PC-9 (cell line): Measurements from ENCODE around the gene TTLL6. TPM values are rescaled to one million over a fixed set of nuclear protein-coding genes. Genes with fewer than 3 reads are reported as not detected.

Source experiments
- BruUV-seq: library from RNA; stranded (reverse); fragments of 400-500 nt; replicated peaks from 2 replicates; lab custom pipeline; 2021; lab: Mats Ljungman, UMichigan
- CTCF ChIA-PET: fragments of 300-600 bp; sonication (Branson Sonifier 250); formaldehyde crosslinking; loops from one replicate; lab custom pipeline; 2022; ENCODE audit warnings: antibody characterized with exemption; lab: Charles Lee
- POLR2A ChIA-PET: fragments of 300-600 bp; sonication (Branson Sonifier 250); formaldehyde crosslinking; loops from one replicate; lab custom pipeline; 2022; ENCODE audit warnings: antibody characterized with exemption; ENCODE audit not compliant: unreplicated experiment; lab: Charles Lee
- DNase-seq, 2 experiments: peaks; one replicate each; pipeline versions ENCODE4 v3.0.0 to v3.0.0-alpha.2; 2015 to 2022; ENCODE audit warnings: mixed read lengths in 1 of 2
- H2AFZ ChIP-seq: fragments of 200-600 bp; sonication (generic); 2 replicates; pipeline ENCODE4 v1.8.1; 2017; ENCODE audit warnings: antibody characterized with exemption
- H3F3A ChIP-seq: fragments of 200-600 bp; sonication (generic); 2 replicates; pipeline ENCODE4 v1.8.1; 2017; ENCODE audit warnings: antibody characterized with exemption, mild to moderate bottlenecking, low read depth; ENCODE audit not compliant: insufficient read depth
- H3K27ac ChIP-seq: fragments of 200-600 bp; sonication (generic); 2 replicates; pipeline ENCODE4 v1.6.1; 2016; ENCODE audit warnings: mixed run types
- H3K27me3 ChIP-seq: fragments of 200-600 bp; sonication (generic); 2 replicates; pipeline ENCODE4 v1.6.1; 2016; ENCODE audit warnings: low read depth, mixed run types; ENCODE audit not compliant: insufficient read depth
- H3K36me3 ChIP-seq: fragments of 200-600 bp; sonication (generic); 2 replicates; pipeline ENCODE4 v1.6.1; 2016; ENCODE audit warnings: low read depth, mixed run types
- H3K4me1 ChIP-seq: fragments of 200-600 bp; sonication (generic); replicated peaks from 2 replicates; pipeline ENCODE4 v1.6.1; 2016; ENCODE audit warnings: mixed run types; ENCODE audit not compliant: insufficient read depth
- H3K4me2 ChIP-seq: fragments of 200-600 bp; sonication (generic); 2 replicates; pipeline ENCODE4 v1.6.1; 2017; ENCODE audit warnings: mixed run types
- H3K4me3 ChIP-seq: fragments of 200-600 bp; sonication (generic); 2 replicates; pipeline ENCODE4 v1.6.1; 2016; ENCODE audit warnings: mixed run types
- H3K79me2 ChIP-seq: fragments of 200-600 bp; sonication (generic); 2 replicates; pipeline ENCODE4 v1.6.1; 2017; ENCODE audit warnings: low read depth, mixed run types
- H3K9me2 ChIP-seq: fragments of 200-600 bp; sonication (generic); 2 replicates; pipeline ENCODE4 v1.8.1; 2017; ENCODE audit warnings: mild to moderate bottlenecking; ENCODE audit not compliant: insufficient read depth
- H3K9me3 ChIP-seq: fragments of 200-600 bp; sonication (generic); 2 replicates; pipeline ENCODE4 v1.8.1; 2016; ENCODE audit warnings: low read depth; ENCODE audit not compliant: insufficient read depth
- H4K20me1 ChIP-seq: fragments of 200-600 bp; sonication (generic); 2 replicates; pipeline ENCODE4 v1.8.1; 2017; ENCODE audit not compliant: insufficient read depth
- CTCF ChIP-seq: fragments of 200-600 bp; sonication (generic); conservative IDR thresholded peaks from 2 replicates; pipeline ENCODE4 v1.6.1; 2017; ENCODE audit warnings: mixed run types, antibody characterized with exemption, mild to moderate bottlenecking, moderate library complexity
- EZH2 ChIP-seq: fragments of 200-600 bp; sonication (generic); IDR thresholded peaks from 2 replicates; pipeline ENCODE4 v1.8.0; 2017; ENCODE audit warnings: antibody characterized with exemption, low read depth
- intact Hi-C: fragments of 100-400 bp; cut with micrococcal nuclease; formaldehyde crosslinking; loops from one replicate; pipeline ENCODE4 v1.10.0; 2022; ENCODE audit not compliant: unreplicated experiment
- total RNA-seq: library from RNA; stranded (reverse); gene quantifications from 2 replicates; pipeline ENCODE4 v1.2.3, GENCODE V29; 2021

TTLL6 gene
- total RNA-seq, 1 experiment from 2014 or later: not detected

- no peaks in the 10 kb centered on the region for H3K9me3 ChIP-seq
- H3K4me2 ChIP-seq: no peak overlapping the region
- no peaks in the 10 kb centered on the region for H3K36me3 ChIP-seq
- H3K4me1 ChIP-seq: no peaks in the 10 kb centered on the region
- no TSS peak for BruUV-seq
- no peaks in the 10 kb centered on the region for H3K79me2 ChIP-seq
- no peak overlapping the region for H3K27ac ChIP-seq
- H3F3A ChIP-seq: no peaks in the 10 kb centered on the region
- no peak overlapping the region for H2AFZ ChIP-seq
- CTCF ChIA-PET: no interaction called here
- H3K4me3 ChIP-seq: no peak overlapping the region
- POLR2A ChIA-PET: interaction anchor here (0.6 kb wide), 1 partner anchor 273 kb away, joined by 3 read pairs; no protein-coding TSS in a partner anchor
- intact Hi-C loops: no loop called here
- no peak for DNase-seq
- no peak for TF ChIP-seq CTCF
- no peak for TF ChIP-seq EZH2
- peaks cover 98% of the 10 kb centered on the region for H3K27me3 ChIP-seq
- no peaks in the 10 kb centered on the region for H3K9me2 ChIP-seq
- H4K20me1 ChIP-seq: no peaks in the 10 kb centered on the region
Measured at GRCh38 chr17:48733632-48734328, 83.2 kb downstream of the TTLL6 start.

GRCh38 chr17:48732688-48733629, 84.1 kb downstream of the TTLL6 start:
- H3K4me3 ChIP-seq: no peak overlapping the region
- H3K4me1 ChIP-seq: no peaks in the 10 kb centered on the region
- H3K36me3 ChIP-seq: no peaks in the 10 kb centered on the region
- peaks cover 98% of the 10 kb centered on the region for H3K27me3 ChIP-seq
- no TSS peak for BruUV-seq
- no peak overlapping the region for H3K4me2 ChIP-seq
- H3K9me2 ChIP-seq: no peaks in the 10 kb centered on the region
- no peaks in the 10 kb centered on the region for H3K9me3 ChIP-seq
- no peak for DNase-seq
- H3K27ac ChIP-seq: no peak overlapping the region
- no peak overlapping the region for H2AFZ ChIP-seq
- CTCF ChIA-PET: interaction anchor here (0.6 kb wide), 2 partner anchors 43 to 381 kb away, joined by 4 to 8 read pairs; no protein-coding TSS in a partner anchor
- TF ChIP-seq CTCF (no peak), EZH2 (no peak)
- no peaks in the 10 kb centered on the region for H3K79me2 ChIP-seq
- POLR2A ChIA-PET: no interaction called here
- H4K20me1 ChIP-seq: no peaks in the 10 kb centered on the region
- intact Hi-C loops: no loop called here
- no peaks in the 10 kb centered on the region for H3F3A ChIP-seq

GRCh38 chr17:48731355-48731754, 85.7 kb downstream of the TTLL6 start:
- H3K79me2 ChIP-seq: no peaks in the 10 kb centered on the region
- TF ChIP-seq EZH2: no peak
- TF ChIP-seq CTCF: no peak
- no peak overlapping the region for H3K4me2 ChIP-seq
- ChIA-PET POLR2A (no interaction called here), CTCF (interaction anchor here (0.6 kb wide), 1 partner anchor 83 kb away, joined by 8 read pairs; no protein-coding TSS in a partner anchor)
- intact Hi-C loops: no loop called here
- no peaks in the 10 kb centered on the region for H3F3A ChIP-seq
- DNase-seq: no peak
- no peak overlapping the region for H2AFZ ChIP-seq
- no peaks in the 10 kb centered on the region for H3K4me1 ChIP-seq
- no TSS peak for BruUV-seq
- no peaks in the 10 kb centered on the region for H3K9me3 ChIP-seq
- H3K27ac ChIP-seq: no peak overlapping the region
- no peak overlapping the region for H3K4me3 ChIP-seq
- H3K36me3 ChIP-seq: no peaks in the 10 kb centered on the region
- H3K9me2 ChIP-seq: no peaks in the 10 kb centered on the region
- no peaks in the 10 kb centered on the region for H4K20me1 ChIP-seq
- H3K27me3 ChIP-seq: peaks cover 99% of the 10 kb centered on the region
